IMR-90 (cell line): ENCODE data around the gene GSK3B. TPM values are rescaled to one million over a fixed set of nuclear protein-coding genes. Genes with fewer than 3 reads are reported as not detected.

Experiments used
- ATAC-seq: fragments of 200-7000 bp; cut with Tn5 transposase; 2 replicates; pipeline ENCODE4 v1.9.1; 2020; ENCODE audit warnings: low read depth, mild to moderate bottlenecking, moderate library complexity
- BruUV-seq: library from RNA; stranded (reverse); fragments of 400-500 nt; replicated peaks from 2 replicates; lab custom pipeline; 2021; lab: Mats Ljungman, UMichigan
- CTCF ChIA-PET: fragments of 300-600 bp; formaldehyde crosslinking; extraction: SDS; loops from one replicate; lab custom pipeline; 2021; ENCODE audit warnings: antibody characterized with exemption; lab: Yijun Ruan, JAX
- POLR2A ChIA-PET: fragments of 300-600 bp; sonication (Branson Sonifier 250); formaldehyde crosslinking; loops from one replicate; lab custom pipeline; 2022; ENCODE audit warnings: antibody characterized with exemption; ENCODE audit not compliant: unreplicated experiment; lab: Charles Lee
- DNase-seq: peaks from one replicate; pipeline ENCODE4 v3.0.0; 2013
- H2AFZ ChIP-seq: replicated peaks from 2 replicates; pipeline ENCODE3; 2013; ENCODE audit warnings: low read length, mild to moderate bottlenecking; ENCODE audit not compliant: poor library complexity
- H2AK5ac ChIP-seq: 2 replicates; pipeline ENCODE4 v1.6.1; 2013; ENCODE audit warnings: low read depth, low read length, inconsistent platforms
- H2AK9ac ChIP-seq: replicated peaks from 2 replicates; pipeline ENCODE3; 2013; ENCODE audit warnings: mild to moderate bottlenecking, low read depth, low read length, moderate library complexity; ENCODE audit not compliant: poor library complexity
- H2BK120ac ChIP-seq: 2 replicates; pipeline ENCODE4 v1.6.1; 2013; ENCODE audit warnings: low read depth, low read length, inconsistent platforms
- H2BK15ac ChIP-seq: 3 replicates; pipeline ENCODE4 v1.6.1; 2013; ENCODE audit warnings: low read depth, low read length, inconsistent platforms
- H2BK20ac ChIP-seq: 2 replicates; pipeline ENCODE4 v1.6.1; 2013; ENCODE audit warnings: low read depth, mild to moderate bottlenecking, inconsistent platforms, low read length, moderate library complexity
- H2BK5ac ChIP-seq: 2 replicates; pipeline ENCODE4 v1.6.1; 2013; ENCODE audit warnings: mild to moderate bottlenecking, low read depth, low read length, inconsistent platforms; ENCODE audit not compliant: poor library complexity, severe bottlenecking
- H3K14ac ChIP-seq: replicated peaks from 2 replicates; pipeline ENCODE4 v1.6.1; 2013; ENCODE audit warnings: low read depth, low read length, inconsistent platforms
- H3K18ac ChIP-seq: 2 replicates; pipeline ENCODE4 v1.6.1; 2013; ENCODE audit warnings: low read depth, low read length, control low read depth
- H3K23ac ChIP-seq: 2 replicates; pipeline ENCODE4 v1.6.1; 2013; ENCODE audit warnings: low read depth, low read length, inconsistent platforms
- H3K27ac ChIP-seq: 2 replicates; pipeline ENCODE4 v1.5.1; 2013; ENCODE audit warnings: mild to moderate bottlenecking, control low read depth, low read length; ENCODE audit not compliant: insufficient read depth
- H3K27me3 ChIP-seq: 2 replicates; pipeline ENCODE4 v1.6.1; 2013; ENCODE audit warnings: low read length; ENCODE audit not compliant: control insufficient read depth, insufficient read depth
- H3K36me3 ChIP-seq: 2 replicates; pipeline ENCODE4 v1.6.1; 2013; ENCODE audit warnings: low read length, mixed read lengths; ENCODE audit not compliant: control insufficient read depth, insufficient read depth
- H3K4ac ChIP-seq: 2 replicates; pipeline ENCODE4 v1.6.1; 2013; ENCODE audit warnings: low read depth, low read length, inconsistent platforms
- H3K4me1 ChIP-seq: 2 replicates; pipeline ENCODE4 v1.6.1; 2013; ENCODE audit warnings: low read length, mixed read lengths; ENCODE audit not compliant: control insufficient read depth, insufficient read depth
- H3K4me2 ChIP-seq: 2 replicates; pipeline ENCODE4 v1.6.1; 2013; ENCODE audit warnings: low read depth, mild to moderate bottlenecking, control low read depth, low read length, moderate library complexity
- H3K4me3 ChIP-seq: 2 replicates; pipeline ENCODE4 v1.5.1; 2013; ENCODE audit warnings: low read depth, mild to moderate bottlenecking, control low read depth, low read length, moderate library complexity; ENCODE audit not compliant: insufficient read depth
- H3K56ac ChIP-seq: 2 replicates; pipeline ENCODE4 v1.6.1; 2013; ENCODE audit warnings: low read length, inconsistent platforms; ENCODE audit not compliant: insufficient read depth; ENCODE audit errors: extremely low read depth
- H3K79me1 ChIP-seq, 2 experiments: 2 replicates each; pipeline ENCODE4 v1.6.1; 2013; ENCODE audit warnings: low read length in 2 of 2, inconsistent platforms in 1 of 2, low read depth in 1 of 2
- H3K9ac ChIP-seq: 2 replicates; pipeline ENCODE4 v1.6.1; 2013; ENCODE audit warnings: low read depth, low read length, control low read depth
- H3K9me1 ChIP-seq: 2 replicates; pipeline ENCODE4 v1.6.1; 2013; ENCODE audit warnings: low read length, inconsistent platforms; ENCODE audit not compliant: insufficient read depth
- H3K9me3 ChIP-seq: 2 replicates; pipeline ENCODE4 v1.6.1; 2013; ENCODE audit warnings: low read length; ENCODE audit not compliant: control insufficient read depth, insufficient read depth
- H4K20me1 ChIP-seq: 2 replicates; pipeline ENCODE4 v1.6.1; 2013; ENCODE audit warnings: low read length, inconsistent platforms; ENCODE audit not compliant: insufficient read depth
- H4K5ac ChIP-seq: 2 replicates; pipeline ENCODE4 v1.6.1; 2013; ENCODE audit warnings: mild to moderate bottlenecking, low read depth, low read length, control low read depth
- H4K8ac ChIP-seq, 2 experiments: 2 replicates each; pipeline ENCODE4 v1.6.1; 2013; ENCODE audit warnings: low read depth in 2 of 2, low read length in 2 of 2, control low read depth in 1 of 2, inconsistent platforms in 1 of 2
- H4K91ac ChIP-seq: 2 replicates; pipeline ENCODE4 v1.6.1; 2013; ENCODE audit warnings: low read depth, low read length, inconsistent platforms; ENCODE audit not compliant: insufficient read depth
- BHLHE40 ChIP-seq: fragments of 150-350 bp; IDR thresholded peaks from 2 replicates; pipeline ENCODE4 v1.6.1; 2016; ENCODE audit warnings: mild to moderate bottlenecking, low read depth, low read length
- CEBPB ChIP-seq: IDR thresholded peaks from 2 replicates; pipeline ENCODE4 v1.6.1; 2012; ENCODE audit warnings: low read depth, low read length, improper control_type of control experiment
- CTCF ChIP-seq: conservative IDR thresholded peaks from 2 replicates; pipeline ENCODE4 v1.5.1; 2012; ENCODE audit warnings: mild to moderate bottlenecking, low read depth, low read length, improper control_type of control experiment
- FOS ChIP-seq: fragments of 150-350 bp; IDR thresholded peaks from 2 replicates; pipeline ENCODE4 v1.6.1; 2016; ENCODE audit warnings: low read depth, low read length
- MAFK ChIP-seq: IDR thresholded peaks from 2 replicates; pipeline ENCODE4 v1.6.1; 2012; ENCODE audit warnings: low read depth, low read length, improper control_type of control experiment
- MAZ ChIP-seq: IDR thresholded peaks from 2 replicates; pipeline ENCODE4 v1.6.1; 2012; ENCODE audit warnings: low read depth, mild to moderate bottlenecking, low read length, improper control_type of control experiment, moderate library complexity, borderline replicate concordance
- NFE2L2 ChIP-seq: fragments of 150-350 bp; IDR thresholded peaks from 2 replicates; pipeline ENCODE4 v1.6.1; 2016; ENCODE audit warnings: low read depth, mild to moderate bottlenecking, low read length
- POLR2A ChIP-seq: IDR thresholded peaks from 2 replicates; pipeline ENCODE4 v1.6.1; 2012; ENCODE audit warnings: mild to moderate bottlenecking, low read depth, low read length
- RCOR1 ChIP-seq: IDR thresholded peaks from 2 replicates; pipeline ENCODE4 v1.6.1; 2012; ENCODE audit warnings: mild to moderate bottlenecking, low read length, improper control_type of control experiment; ENCODE audit not compliant: insufficient replicate concordance
- RFX5 ChIP-seq: IDR thresholded peaks from 2 replicates; pipeline ENCODE4 v1.8.0; 2012; ENCODE audit warnings: low read depth, mild to moderate bottlenecking, low read length, moderate library complexity
- SMC3 ChIP-seq: fragments of 150-350 bp; IDR thresholded peaks from 2 replicates; pipeline ENCODE4 v1.6.1; 2016; ENCODE audit warnings: low read depth, mild to moderate bottlenecking, antibody characterized with exemption, low read length, moderate library complexity
- USF2 ChIP-seq: fragments of 150-350 bp; IDR thresholded peaks from 2 replicates; pipeline ENCODE4 v1.6.1; 2017; ENCODE audit warnings: mild to moderate bottlenecking, antibody characterized with exemption, low read length, low read depth
- WGBS, 2 experiments: methylation state at CpG; one replicate each; pipeline versions ENCODE4 v1.1.5 to v1.1.7; 2013; ENCODE audit warnings: missing lambda C conversion rate in 2 of 2; ENCODE audit not compliant: insufficient read length in 1 of 2; ENCODE audit errors: extremely low coverage in 2 of 2; 5-methylcytosine and 5-hydroxymethylcytosine counted together
- dilution Hi-C: fragments of 300-500 bp; cut with HindIII; formaldehyde crosslinking; loops from one replicate; pipeline ENCODE4 v1.14.3; 2018; ENCODE audit warnings: low sequenced_read_pairs; ENCODE audit not compliant: unreplicated experiment
- in situ Hi-C: fragments of 300-500 bp; cut with MboI; formaldehyde crosslinking; loops from 3 replicates; pipeline ENCODE4 v1.14.3; 2019; ENCODE audit warnings: low sequenced_read_pairs, inconsistent platforms, mixed read lengths
- intact Hi-C: fragments of 100-400 bp; cut with micrococcal nuclease; formaldehyde crosslinking; loops from 2 replicates; pipeline ENCODE4 v1.10.0; 2022
- polyA plus RNA-seq, 3 experiments: library from polyadenylated mRNA; depleted of rRNA; stranded (reverse); fragments of >200 nt; gene quantifications; 2 replicates each; pipeline ENCODE4 v1.2.3, GENCODE V29; 2012; ENCODE audit warnings: low replicate concordance in 1 of 3
- total RNA-seq: library from RNA; depleted of rRNA; stranded (reverse); fragments of >200 nt; gene quantifications from 2 replicates; pipeline ENCODE4 v1.2.3, GENCODE V29; 2012

The GSK3B gene
- total and polyA plus RNA-seq, 2 of the 4 experiments (the other 2 are of a cell fraction) = 19.2 to 33.2 TPM

- ATAC-seq = no peak
- WGBS, 2 experiments = no CpG with 5 or more reads among the region's 1 CpG
- intact Hi-C loops = no loop called here
Observed at GRCh38 chr3:119998166-119998565, 96.1 kb downstream of the GSK3B start.

More at GRCh38 chr3:119998166-119998565, 96.1 kb downstream of the GSK3B start:
- Histone ChIP-seq H3K23ac (no peak overlapping the region), H3K36me3 (peaks cover 2% of the 10 kb centered on the region; the same call in 1 of the 2 replicates), H3K18ac (no peak overlapping the region), H4K5ac (no peak overlapping the region), H2BK15ac (no peak overlapping the region), H2BK20ac (no peak overlapping the region), H2BK5ac (no peak overlapping the region), H2AK5ac (no peak overlapping the region), H3K4me3 (no peak overlapping the region), H3K56ac (no peak overlapping the region), H3K14ac (no peak overlapping the region), H2BK120ac (no peak overlapping the region), H3K27me3 (no peaks in the 10 kb centered on the region), H2AFZ (no peak overlapping the region), H2AK9ac (no peak overlapping the region), H4K20me1 (peaks cover 37% of the 10 kb centered on the region), H3K4ac (no peak overlapping the region), H3K9me3 (no peaks in the 10 kb centered on the region), H3K27ac (no peak overlapping the region), H4K91ac (no peak overlapping the region), H3K9ac (no peak overlapping the region), H3K4me1 (no peaks in the 10 kb centered on the region), H4K8ac (no peak overlapping the region), H3K79me1 (peaks cover 14 to 45% of the 10 kb centered on the region in 2 experiments), H3K9me1 (no peaks in the 10 kb centered on the region), H3K4me2 (no peak overlapping the region)
- no TSS peak for BruUV-seq
- in situ Hi-C loops (no loop called here), dilution Hi-C loops (no loop called here)
- no peak for DNase-seq
- no peak for TF ChIP-seq FOS
- TF ChIP-seq SMC3 = no peak
- no peak for TF ChIP-seq CTCF
- TF ChIP-seq MAFK = no peak
- TF ChIP-seq RCOR1 = no peak
- TF ChIP-seq RFX5 = no peak
- no peak for TF ChIP-seq USF2
- TF ChIP-seq NFE2L2 = no peak
- TF ChIP-seq POLR2A = no peak
- no peak for TF ChIP-seq BHLHE40
- no peak for TF ChIP-seq MAZ
- no peak for TF ChIP-seq CEBPB
- ChIA-PET CTCF (no interaction called here), POLR2A (no interaction called here)
